GM12878 (cell line): Measurements from ENCODE around the gene RASL10A. TPM values are rescaled to one million over a fixed set of nuclear protein-coding genes. Genes with fewer than 3 reads are reported as not detected.

Experiments used
- ATAC-seq: fragments of 200-7000 bp; cut with Tn5 transposase; 3 replicates; pipeline ENCODE4 v1.9.1; 2020; ENCODE audit warnings: mild to moderate bottlenecking, moderate library complexity
- BruUV-seq: library from RNA; stranded (reverse); fragments of 400-500 nt; replicated peaks from 2 replicates; lab custom pipeline; 2021; lab: Mats Ljungman, UMichigan
- CTCF ChIA-PET: fragments of 300-600 bp; sonication (Branson Sonifier 250); formaldehyde crosslinking; extraction: SDS; loops from one replicate; lab custom pipeline; 2021; ENCODE audit warnings: inconsistent platforms; lab: Yijun Ruan, JAX
- POLR2A ChIA-PET: fragments of 350-600 bp; formaldehyde crosslinking; extraction: SDS; loops from one replicate; lab custom pipeline; 2021; ENCODE audit warnings: inconsistent platforms; lab: Charles Lee
- RAD21 ChIA-PET: fragments of 300-600 bp; sonication (Branson Sonifier 250); formaldehyde crosslinking; loops from one replicate; lab custom pipeline; 2023; ENCODE audit warnings: antibody characterized with exemption; ENCODE audit not compliant: unreplicated experiment; lab: Charles Lee
- SMC1A ChIA-PET: fragments of 300-600 bp; sonication (Branson Sonifier 250); formaldehyde crosslinking; loops from one replicate; lab custom pipeline; 2023; ENCODE audit not compliant: unreplicated experiment, uncharacterized antibody; lab: Charles Lee
- DNase-seq: peaks from one replicate; pipeline ENCODE4 v3.0.0-alpha.2; 2011; ENCODE audit warnings: low read depth, low spot score
- FAIRE-seq: peaks from 3 replicates; lab custom pipeline; 2011; peaks lifted over from hg19 to GRCh38; lab: Jason Lieb, UNC
- H2AFZ ChIP-seq: 2 replicates; pipeline ENCODE4 v1.6.0; 2011; ENCODE audit warnings: low read depth, low read length, control low read depth; ENCODE audit not compliant: control insufficient read depth
- H3K27ac ChIP-seq: 2 replicates; pipeline ENCODE4 v1.5.1; 2011; ENCODE audit warnings: control low read depth; ENCODE audit not compliant: control insufficient read depth, insufficient read depth
- H3K27me3 ChIP-seq, 2 experiments: replicated peaks in 1 of 2; 2 replicates each; pipeline versions ENCODE4 v1.6.0 to v1.6.1; 2011; ENCODE audit warnings: low read length in 1 of 2; ENCODE audit not compliant: control insufficient read depth in 2 of 2, insufficient read depth in 2 of 2
- H3K36me3 ChIP-seq, 2 experiments: 2 replicates each; pipeline ENCODE4 v1.5.1; 2011; ENCODE audit warnings: low read length in 1 of 2; ENCODE audit not compliant: control insufficient read depth in 2 of 2, insufficient read depth in 2 of 2
- H3K4me1 ChIP-seq: 2 replicates; pipeline ENCODE4 v1.6.1; 2011; ENCODE audit warnings: mild to moderate bottlenecking, low read length, moderate library complexity, mixed read lengths; ENCODE audit not compliant: control insufficient read depth, insufficient read depth
- H3K4me2 ChIP-seq: 2 replicates; pipeline ENCODE4 v1.6.0; 2011; ENCODE audit warnings: control low read depth; ENCODE audit not compliant: control insufficient read depth, insufficient read depth
- H3K4me3 ChIP-seq: fragments of 200-600 bp; sonication (generic); 2 replicates; pipeline ENCODE4 v1.5.1; 2016
- H3K79me2 ChIP-seq: 2 replicates; pipeline ENCODE4 v1.6.0; 2011; ENCODE audit warnings: low read length; ENCODE audit not compliant: control insufficient read depth, insufficient read depth
- H3K9ac ChIP-seq: 2 replicates; pipeline ENCODE4 v1.8.0; 2011; ENCODE audit warnings: low read length, control low read depth, mixed read lengths; ENCODE audit not compliant: control insufficient read depth, insufficient read depth
- H3K9me3 ChIP-seq: replicated peaks from 3 replicates; pipeline ENCODE4 v1.5.1; 2011; ENCODE audit warnings: mild to moderate bottlenecking, low read length; ENCODE audit not compliant: control insufficient read depth, insufficient read depth
- H4K20me1 ChIP-seq: 2 replicates; pipeline ENCODE4 v1.6.0; 2011; ENCODE audit not compliant: control insufficient read depth, insufficient read depth
- BMI1 ChIP-seq: fragments of 450-650 bp; IDR thresholded peaks from 2 replicates; pipeline ENCODE4 v1.6.1; 2016; ENCODE audit warnings: mild to moderate bottlenecking, moderate library complexity, borderline replicate concordance
- HDGF ChIP-seq: fragments of 450-650 bp; IDR thresholded peaks from 2 replicates; pipeline ENCODE4 v1.6.1; 2016; ENCODE audit warnings: antibody characterized with exemption
- JUNB ChIP-seq: IDR thresholded peaks from 2 replicates; pipeline ENCODE4 v1.6.1; 2016; ENCODE audit warnings: antibody characterized with exemption, mild to moderate bottlenecking
- JUND ChIP-seq: IDR thresholded peaks from 2 replicates; pipeline ENCODE4 v1.6.1; 2012; ENCODE audit warnings: low read depth, mild to moderate bottlenecking, low read length, improper control_type of control experiment, moderate library complexity
- NFYB ChIP-seq: IDR thresholded peaks from 2 replicates; pipeline ENCODE4 v1.6.1; 2011; ENCODE audit warnings: low read depth, mild to moderate bottlenecking, low read length, improper control_type of control experiment, moderate library complexity; ENCODE audit not compliant: insufficient read depth
- POLR2AphosphoS2 ChIP-seq: IDR thresholded peaks from 2 replicates; pipeline ENCODE4 v1.6.1; 2011; ENCODE audit warnings: low read depth, mild to moderate bottlenecking, low read length, improper control_type of control experiment, moderate library complexity
- POLR2AphosphoS5 ChIP-seq: IDR thresholded peaks from 2 replicates; pipeline ENCODE4 v1.6.1; 2011; ENCODE audit warnings: mild to moderate bottlenecking, low read length, inconsistent platforms
- RAD21 ChIP-seq: IDR thresholded peaks from 2 replicates; pipeline ENCODE4 v1.6.1; 2011; ENCODE audit warnings: mild to moderate bottlenecking, low read depth, low read length, moderate library complexity; ENCODE audit not compliant: insufficient read depth
- RUNX3 ChIP-seq: IDR thresholded peaks from 2 replicates; pipeline ENCODE4 v1.6.1; 2012; ENCODE audit warnings: low read length, inconsistent platforms
- SPI1 ChIP-seq: IDR thresholded peaks from 2 replicates; pipeline ENCODE4 v1.6.1; 2011; ENCODE audit warnings: low read depth, mild to moderate bottlenecking, low read length, moderate library complexity, borderline replicate concordance; ENCODE audit not compliant: insufficient read depth
- TAF1 ChIP-seq: IDR thresholded peaks from 2 replicates; pipeline ENCODE4 v1.6.1; 2011; ENCODE audit warnings: mild to moderate bottlenecking, low read depth, low read length, borderline replicate concordance
- TBL1XR1 ChIP-seq: IDR thresholded peaks from 2 replicates; pipeline ENCODE4 v1.6.1; 2012; ENCODE audit warnings: low read depth, low read length, improper control_type of control experiment
- TCF7 ChIP-seq: IDR thresholded peaks from 2 replicates; pipeline ENCODE4 v1.6.1; 2014; ENCODE audit warnings: antibody characterized with exemption, borderline replicate concordance
- WGBS: methylation state at CpG from one replicate; pipeline ENCODE4 v1.1.6; 2016; ENCODE audit warnings: low lambda C conversion rate; ENCODE audit not compliant: insufficient replicate concordance, insufficient coverage; ENCODE audit errors: missing lambda C conversion rate; 5-methylcytosine and 5-hydroxymethylcytosine counted together
- in situ Hi-C: fragments of 300-500 bp; cut with MboI; formaldehyde crosslinking; loops from 9 replicates; pipeline ENCODE4 v1.14.3; 2018; ENCODE audit warnings: mixed read lengths
- intact Hi-C: fragments of 100-400 bp; cut with micrococcal nuclease; formaldehyde crosslinking; loops from one replicate; pipeline ENCODE4 v1.14.2; 2022; ENCODE audit not compliant: unreplicated experiment
- polyA plus RNA-seq, 11 experiments: library from polyadenylated mRNA; depleted of rRNA in 4 of 11; unstranded in 6 of 11; stranded (reverse) in 5 of 11; fragments of >200 nt; fragmentation: Nextera tagmentation in 4 of 11; fragmentation: Illumina TruSeq in 1 of 11; extraction: Ambion mirVana in 4 of 11; extraction: Trizol in 1 of 11; gene quantifications; 1 replicate in 1 of 11; 2 replicates in 10 of 11; pipeline versions ENCODE4 v1.2.1 to v1.2.3, GENCODE V29; 2011 to 2016; ENCODE audit warnings: inconsistent platforms in 2 of 11, missing spikeins in 2 of 11, low read depth in 1 of 11
- total RNA-seq, 4 experiments: library from RNA; depleted of rRNA in 3 of 4; stranded (reverse); fragments of >200 nt in 3 of 4; fragmentation: Illumina TruSeq in 1 of 4; extraction: Trizol in 1 of 4; gene quantifications; 2 replicates each; pipeline versions ENCODE4 v1.2.1 to v1.2.3, GENCODE V29; 2013 to 2021
- TF ChIP-seq, protein P1 (sequence below): IDR thresholded peaks from 2 replicates; pipeline ENCODE4 v1.6.1; 2012; ENCODE audit warnings: low read depth, low read length, improper control_type of control experiment

RASL10A gene
- total and polyA plus RNA-seq, 10 of the 15 experiments (the other 5 are each of a cell fraction or from before 2014, with no cell fraction given) = 0.12 to 0.46 (median 0.21) TPM; not detected in 6

DNA sequence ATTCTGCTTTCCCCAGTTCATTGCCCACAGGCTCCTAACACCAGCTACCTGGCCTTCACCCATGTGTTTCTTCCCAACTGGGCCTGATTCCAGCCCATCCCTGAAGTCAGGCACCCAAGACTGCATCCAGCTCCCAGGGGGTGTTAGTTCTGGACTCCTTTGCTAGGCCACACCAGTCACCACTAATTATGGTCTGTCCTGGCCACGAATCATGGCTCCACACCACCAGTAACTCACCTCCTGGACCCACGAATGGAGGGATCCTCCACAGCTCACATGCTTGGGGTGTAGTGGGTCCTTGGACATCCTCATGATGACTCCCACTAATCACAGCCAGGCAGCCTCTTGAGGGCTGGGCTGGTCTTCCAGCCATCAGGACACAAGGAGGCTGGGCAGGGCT lies 3.6 kb upstream of the RASL10A start:
- SMC1A ChIA-PET = no interaction called here
- H3K4me3 ChIP-seq = no peak overlapping the region

GRCh38 chr22:29317827-29318454 lies 2.4 kb upstream of the RASL10A start:
- ATAC-seq (no peak), FAIRE-seq (no peak), DNase-seq (no peak)
- H3K4me2 ChIP-seq = no peak overlapping the region
- H2AFZ ChIP-seq = no peak overlapping the region
- no TSS peak for BruUV-seq
- intact Hi-C loops (no loop called here), in situ Hi-C loops (no loop called here)
- peaks cover 7 to 9% of the 10 kb centered on the region in 2 experiments; a peak in 3 of 4 replicates for H3K27me3 ChIP-seq
- H3K9me3 ChIP-seq = no peaks in the 10 kb centered on the region
- H3K9ac ChIP-seq = no peak overlapping the region
- SMC1A ChIA-PET = interaction anchor here (0.9 kb wide), 1 partner anchor 35 kb away, joined by 4 read pairs; no protein-coding TSS in a partner anchor
- RAD21 ChIA-PET = no interaction called here
- H3K36me3 ChIP-seq = no peaks in the 10 kb centered on the region
- POLR2A ChIA-PET = interaction anchor here (0.6 kb wide), 1 partner anchor 19 kb away, joined by 6 read pairs; no protein-coding TSS in a partner anchor
- no peak overlapping the region for H3K27ac ChIP-seq
- no peaks in the 10 kb centered on the region for H3K79me2 ChIP-seq
- no peak overlapping the region for H3K4me3 ChIP-seq
- H3K4me1 ChIP-seq = no peaks in the 10 kb centered on the region
- WGBS = 64% methylated on average over 18 of the region's 18 CpGs
- CTCF ChIA-PET = interaction anchor here (0.6 to 1.4 kb wide), 3 partner anchors 39 to 272 kb away, joined by 3 read pairs; no protein-coding TSS in a partner anchor
- no peaks in the 10 kb centered on the region for H4K20me1 ChIP-seq
- TF ChIP-seq JUNB (no peak), JUND (no peak), TBL1XR1 (no peak), NFYB (no peak), TCF7 (no peak), POLR2AphosphoS2 (no peak), BMI1 (no peak), SPI1 (no peak), TAF1 (no peak), POLR2AphosphoS5 (no peak), RUNX3 (no peak), RAD21 (no peak)
- TF ChIP-seq, protein P1, sequence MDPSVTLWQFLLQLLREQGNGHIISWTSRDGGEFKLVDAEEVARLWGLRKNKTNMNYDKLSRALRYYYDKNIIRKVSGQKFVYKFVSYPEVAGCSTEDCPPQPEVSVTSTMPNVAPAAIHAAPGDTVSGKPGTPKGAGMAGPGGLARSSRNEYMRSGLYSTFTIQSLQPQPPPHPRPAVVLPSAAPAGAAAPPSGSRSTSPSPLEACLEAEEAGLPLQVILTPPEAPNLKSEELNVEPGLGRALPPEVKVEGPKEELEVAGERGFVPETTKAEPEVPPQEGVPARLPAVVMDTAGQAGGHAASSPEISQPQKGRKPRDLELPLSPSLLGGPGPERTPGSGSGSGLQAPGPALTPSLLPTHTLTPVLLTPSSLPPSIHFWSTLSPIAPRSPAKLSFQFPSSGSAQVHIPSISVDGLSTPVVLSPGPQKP = no peak

More for the DNA sequence above, 3.6 kb upstream of the RASL10A start:
- intact Hi-C loops (no loop called here), in situ Hi-C loops (no loop called here)
- ATAC-seq (no peak), DNase-seq (no peak), FAIRE-seq (no peak)
- H4K20me1 ChIP-seq = no peaks in the 10 kb centered on the region
- H3K79me2 ChIP-seq = no peaks in the 10 kb centered on the region
- no peak overlapping the region for H3K27ac ChIP-seq
- no TSS peak for BruUV-seq
- 0% methylated on average over 2 of the region's 2 CpGs for WGBS
- no peaks in the 10 kb centered on the region for H3K4me1 ChIP-seq
- ChIA-PET CTCF (no interaction called here), RAD21 (no interaction called here), POLR2A (no interaction called here)
- H3K36me3 ChIP-seq = no peaks in the 10 kb centered on the region
- peaks cover 5% of the 10 kb centered on the region in 2 experiments; a peak in 3 of 4 replicates for H3K27me3 ChIP-seq
- no peak overlapping the region for H3K4me2 ChIP-seq
- no peak overlapping the region for H2AFZ ChIP-seq
- no peak overlapping the region for H3K9ac ChIP-seq
- no peak for TF ChIP-seq HDGF
- no peaks in the 10 kb centered on the region for H3K9me3 ChIP-seq
